Erythroblast (primary cell): ENCODE measurements around the gene GABBR2.

Source experiments
- DNase-seq, 2 experiments: peaks; one replicate each; lab custom pipeline; 2025; lab: John Stamatoyannopoulos, UW
- GATA1 ChIP-seq: IDR thresholded peaks from 2 replicates; pipeline ENCODE4 v1.6.1; 2011; ENCODE audit warnings: low read depth, mild to moderate bottlenecking, control low read depth, low read length, moderate library complexity
- POLR2A ChIP-seq: IDR thresholded peaks from 2 replicates; pipeline ENCODE4 v1.6.1; 2011; ENCODE audit warnings: mild to moderate bottlenecking, low read length

GABBR2 gene

GRCh38 chr9:98612061-98612752 is 96.5 kb downstream of the GABBR2 start:
- no peak for TF ChIP-seq POLR2A
- TF ChIP-seq GATA1: no peak
- DNase-seq: no peak

GRCh38 chr9:98611319-98611718 is 97.4 kb downstream of the GABBR2 start:
- DNase-seq: no peak
- no peak for TF ChIP-seq POLR2A
- TF ChIP-seq GATA1: no peak

GRCh38 chr9:98610711-98611110 is 98.0 kb downstream of the GABBR2 start:
- no peak for TF ChIP-seq GATA1
- no peak for TF ChIP-seq POLR2A

DNA sequence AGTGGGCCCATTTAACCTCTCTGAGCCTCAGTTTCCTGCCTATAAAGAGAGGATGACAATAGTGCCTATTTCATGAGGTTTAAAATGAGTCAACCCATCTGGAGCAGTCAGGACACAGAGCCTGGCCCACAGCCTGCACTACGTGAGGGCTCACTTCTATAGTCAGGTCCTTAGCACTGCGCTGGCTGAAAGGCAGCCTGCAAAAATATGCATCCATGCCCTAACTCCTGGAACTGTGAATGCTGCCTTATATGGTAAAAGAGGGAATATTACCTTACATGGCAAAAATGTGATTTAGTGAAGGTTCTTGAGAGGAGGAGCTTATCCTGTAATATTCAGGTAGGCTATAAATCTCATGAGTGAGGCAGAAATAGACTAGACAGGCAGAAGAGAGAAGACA is 98.5 kb downstream of the GABBR2 start:
- DNase-seq: no peak
- TF ChIP-seq GATA1 (no peak), POLR2A (no peak)

More at GRCh38 chr9:98610711-98611110, 98.0 kb downstream of the GABBR2 start:
- DNase-seq: no peak

GRCh38 chr9:98609646-98610045 is 99.1 kb downstream of the GABBR2 start:
- TF ChIP-seq POLR2A: no peak
- DNase-seq: no peak

DNA sequence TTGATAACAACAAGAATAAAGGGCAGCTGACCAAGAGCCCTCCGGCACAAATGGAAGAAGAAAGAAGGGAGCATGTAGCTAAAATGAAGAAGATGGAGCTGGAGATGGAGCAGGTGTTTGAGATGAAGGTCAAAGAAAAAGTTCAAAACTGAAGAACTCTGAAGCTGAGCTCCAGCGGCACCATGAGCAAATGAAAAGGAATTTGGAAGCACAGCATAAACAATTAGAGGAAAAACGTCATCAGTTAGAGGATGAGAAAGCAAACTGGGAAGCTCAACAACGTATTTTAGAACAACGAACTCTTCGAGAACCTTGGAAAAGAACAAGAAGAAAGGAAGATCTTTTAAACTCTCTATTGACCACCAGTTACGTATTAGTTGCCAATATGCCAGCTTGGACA is 100.9 kb downstream of the GABBR2 start:
- no peak for TF ChIP-seq POLR2A
- no peak for TF ChIP-seq GATA1
- no peak for DNase-seq

DNA sequence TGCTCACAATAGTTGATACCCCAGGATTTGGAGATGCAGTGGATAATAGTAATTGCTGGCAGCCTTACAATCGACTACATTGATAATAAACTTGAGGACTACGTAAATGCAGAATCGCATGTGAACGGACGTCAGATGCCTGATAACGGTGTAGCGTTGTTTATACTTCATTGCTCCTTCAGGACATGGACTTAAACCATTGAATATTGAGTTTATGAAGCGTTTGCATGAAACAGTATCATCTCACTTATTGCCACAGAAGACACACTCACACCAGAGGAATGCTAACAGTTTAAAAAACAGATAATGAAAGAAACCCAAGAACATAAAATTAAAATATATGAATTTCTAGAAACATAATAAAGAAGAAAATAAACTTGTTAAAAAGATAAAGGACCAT is 101.6 kb downstream of the GABBR2 start:
- TF ChIP-seq POLR2A (no peak), GATA1 (no peak)
- no peak for DNase-seq

DNA sequence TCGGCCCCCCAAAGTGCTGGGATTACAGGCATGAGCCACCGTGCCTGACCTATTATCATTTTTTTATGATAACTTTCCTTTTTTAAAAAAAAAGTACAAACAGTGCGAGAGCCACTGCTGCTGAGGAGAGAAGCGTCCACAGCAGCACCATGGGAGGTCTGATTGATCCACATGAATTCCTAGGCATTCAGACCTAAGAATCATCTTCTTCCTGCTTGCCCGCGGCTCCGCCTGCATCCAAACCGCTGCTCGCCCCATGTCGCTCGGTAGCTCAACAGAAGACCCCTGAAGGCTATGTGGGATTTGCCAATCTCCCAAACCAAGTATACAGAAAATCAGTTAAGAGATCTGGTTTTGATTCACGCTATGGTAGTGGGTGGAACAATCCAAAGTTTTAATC is 102.0 kb downstream of the GABBR2 start:
- DNase-seq: no peak
- TF ChIP-seq POLR2A: no peak
- no peak for TF ChIP-seq GATA1

GRCh38 chr9:98605116-98605515 is 103.6 kb downstream of the GABBR2 start:
- no peak for DNase-seq
- TF ChIP-seq POLR2A: no peak
- TF ChIP-seq GATA1: no peak

DNA sequence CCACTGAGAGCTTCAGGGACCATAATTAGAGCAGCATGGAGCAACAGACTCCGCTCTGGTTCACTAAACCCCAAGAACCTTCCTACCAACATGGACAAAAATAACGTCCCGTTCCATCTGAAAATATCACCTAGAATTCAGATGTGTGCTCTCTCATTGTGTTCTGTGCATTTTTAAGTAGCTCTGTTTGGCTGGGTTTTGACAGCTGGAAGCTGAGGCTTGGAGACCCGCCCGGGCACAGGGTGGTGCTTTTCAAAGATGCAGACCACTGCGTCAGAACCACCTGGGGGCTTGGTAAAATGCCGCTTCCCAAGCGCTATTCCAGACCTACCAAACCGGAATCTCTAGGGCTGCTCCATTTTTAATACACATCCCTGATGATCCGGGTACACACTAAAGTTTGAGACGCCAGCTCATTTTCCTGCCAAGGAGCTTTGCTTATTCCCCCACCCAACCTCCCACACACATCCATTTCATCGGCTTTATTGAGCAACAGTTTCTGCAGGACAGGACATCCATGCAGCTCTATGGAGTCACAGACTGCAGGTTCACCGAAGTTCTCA is 104.8 kb downstream of the GABBR2 start:
- TF ChIP-seq POLR2A: no peak
- TF ChIP-seq GATA1: no peak
- DNase-seq: no peak

- DNase-seq: no peak
These were observed 105.8 kb downstream of the GABBR2 start for GRCh38 chr9:98602839-98603500.

GRCh38 chr9:98600631-98601030 is 108.1 kb downstream of the GABBR2 start:
- TF ChIP-seq GATA1: no peak
- no peak for TF ChIP-seq POLR2A
- no peak for DNase-seq

More at GRCh38 chr9:98602839-98603500, 105.8 kb downstream of the GABBR2 start:
- TF ChIP-seq GATA1: no peak
- no peak for TF ChIP-seq POLR2A

DNA sequence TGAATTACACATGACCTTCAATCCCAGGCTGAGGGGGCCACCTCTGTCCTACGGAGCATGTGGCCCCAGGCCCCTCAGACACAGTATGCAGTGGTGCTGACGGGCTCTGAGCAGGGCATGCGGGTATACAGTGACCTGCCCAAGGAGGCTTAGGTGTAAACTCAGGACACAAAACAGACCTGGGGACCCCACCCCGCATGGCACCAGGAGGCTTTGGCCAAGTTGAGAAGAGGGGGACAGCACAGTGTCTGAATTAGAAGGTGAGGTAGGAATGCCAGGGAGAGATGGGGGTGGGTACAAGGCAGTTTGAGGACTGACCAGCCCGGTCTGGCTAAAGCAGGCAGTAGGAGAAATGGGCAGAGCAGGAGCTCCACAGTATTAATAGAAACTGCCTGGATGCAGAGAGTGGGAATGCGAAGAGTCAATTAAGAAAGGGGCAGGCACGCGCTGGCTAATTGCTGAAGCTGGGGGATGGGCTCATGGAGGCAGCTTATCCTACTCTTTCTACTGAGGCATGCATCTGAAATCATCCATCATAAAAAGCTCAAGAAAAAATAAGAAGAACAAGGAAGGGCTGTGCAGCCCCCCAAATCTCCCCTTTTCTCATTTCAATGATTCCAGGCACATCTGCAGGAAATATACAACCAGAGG is 109.0 kb downstream of the GABBR2 start:
- TF ChIP-seq GATA1: no peak
- no peak for TF ChIP-seq POLR2A

DNA sequence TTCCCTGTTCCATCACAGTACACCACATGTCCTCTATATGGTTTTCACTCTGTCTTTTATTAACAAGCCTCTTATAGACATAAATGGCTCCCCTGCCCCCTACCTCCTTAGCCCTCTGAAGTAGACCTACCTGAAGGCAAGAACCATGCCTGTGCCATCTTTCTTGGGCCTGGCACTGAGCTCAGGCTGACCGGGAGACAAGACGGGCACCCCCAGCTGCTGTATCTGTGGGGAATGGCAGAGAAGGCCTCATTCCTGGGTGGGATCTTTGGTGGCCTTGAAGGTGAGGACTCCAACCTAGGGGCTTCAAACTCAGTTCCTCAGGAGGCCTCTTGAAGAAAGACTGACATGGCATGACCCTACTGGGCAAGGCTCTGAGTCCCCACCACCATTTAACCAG is 109.9 kb downstream of the GABBR2 start:
- DNase-seq: no peak
- TF ChIP-seq POLR2A: no peak
- TF ChIP-seq GATA1: no peak

More for the DNA sequence above, 109.0 kb downstream of the GABBR2 start:
- DNase-seq: no peak
